GM12878 (cell line): Measurements from ENCODE around the gene CASP3.

ENCODE experiments used
- POLR2A ChIP-seq: IDR thresholded peaks from 2 replicates; pipeline ENCODE4 v1.6.1; 2011; ENCODE audit warnings: low read depth, mild to moderate bottlenecking, low read length
- RCOR1 ChIP-seq: conservative IDR thresholded peaks from 2 replicates; pipeline ENCODE4 v1.6.1; 2012; ENCODE audit warnings: low read depth, low read length, improper control_type of control experiment

GRCh38 chr4:184660978-184661377 is 11.7 kb upstream of the CASP3 start:
- TF ChIP-seq POLR2A (no peak), RCOR1 (no peak)
